OCI-LY7 (cell line): ENCODE results near the gene LZTFL1. TPM values are rescaled to one million over a fixed set of nuclear protein-coding genes. Genes with fewer than 3 reads are reported as not detected.

Source experiments
- BruUV-seq: library from RNA; stranded (reverse); fragments of 400-500 nt; replicated peaks from 2 replicates; lab custom pipeline; 2021; lab: Mats Ljungman, UMichigan
- CTCF ChIA-PET: fragments of 300-600 bp; sonication (Branson Sonifier 250); formaldehyde crosslinking; loops from one replicate; lab custom pipeline; 2022; ENCODE audit warnings: antibody characterized with exemption; ENCODE audit not compliant: unreplicated experiment; lab: Charles Lee
- POLR2A ChIA-PET: fragments of 300-600 bp; sonication (Branson Sonifier 250); formaldehyde crosslinking; loops from one replicate; lab custom pipeline; 2022; ENCODE audit warnings: antibody characterized with exemption; lab: Charles Lee
- DNase-seq: peaks from one replicate; pipeline ENCODE4 v3.0.0-alpha.2; 2015; ENCODE audit warnings: low spot score
- H2AFZ ChIP-seq: fragments of 200-600 bp; sonication (generic), shearing (Covaris generic); 2 replicates; pipeline ENCODE4 v1.6.1; 2014; ENCODE audit warnings: mild to moderate bottlenecking, antibody characterized with exemption, low read length, moderate library complexity
- H3K27ac ChIP-seq: fragments of 200-600 bp; sonication (generic); 2 replicates; pipeline ENCODE4 v1.5.1; 2014; ENCODE audit warnings: mixed run types, low read depth, mild to moderate bottlenecking, moderate library complexity, low read length, inconsistent platforms; ENCODE audit not compliant: poor library complexity, severe bottlenecking
- H3K36me3 ChIP-seq: fragments of 200-600 bp; sonication (generic); 2 replicates; pipeline ENCODE4 v1.6.1; 2014; ENCODE audit warnings: mild to moderate bottlenecking, antibody characterized with exemption, low read length, moderate library complexity, mixed read lengths; ENCODE audit not compliant: insufficient read depth
- H3K4me1 ChIP-seq: fragments of 200-600 bp; sonication (generic); 2 replicates; pipeline ENCODE4 v1.5.1; 2014; ENCODE audit warnings: mild to moderate bottlenecking, low read length; ENCODE audit not compliant: insufficient read depth, poor library complexity, severe bottlenecking
- H3K4me2 ChIP-seq: fragments of 200-600 bp; sonication (generic); 2 replicates; pipeline ENCODE4 v1.6.1; 2014; ENCODE audit warnings: mild to moderate bottlenecking, low read length
- H3K4me3 ChIP-seq: fragments of 200-600 bp; sonication (generic); 2 replicates; pipeline ENCODE4 v1.5.1; 2014; ENCODE audit warnings: mild to moderate bottlenecking, low read depth, low read length; ENCODE audit not compliant: poor library complexity, severe bottlenecking
- H3K79me2 ChIP-seq: fragments of 200-600 bp; sonication (generic); 2 replicates; pipeline ENCODE4 v1.6.1; 2016; ENCODE audit warnings: low read depth, mild to moderate bottlenecking, low read length, moderate library complexity, mixed read lengths; ENCODE audit not compliant: insufficient read depth
- H3K9me2 ChIP-seq: fragments of 200-600 bp; sonication (generic); 2 replicates; pipeline ENCODE4 v1.6.1; 2016; ENCODE audit warnings: mild to moderate bottlenecking, low read length, mixed read lengths; ENCODE audit not compliant: insufficient read depth
- H3K9me3 ChIP-seq: fragments of 200-600 bp; sonication (generic); 2 replicates; pipeline ENCODE4 v1.6.1; 2014; ENCODE audit warnings: mild to moderate bottlenecking, mixed run types, low read length, mixed read lengths
- H4K20me1 ChIP-seq: fragments of 200-600 bp; sonication (generic); 2 replicates; pipeline ENCODE4 v1.6.1; 2014; ENCODE audit warnings: mild to moderate bottlenecking, antibody characterized with exemption, low read length, moderate library complexity, mixed read lengths; ENCODE audit not compliant: insufficient read depth
- CTCF ChIP-seq: fragments of 200-600 bp; sonication (generic); conservative IDR thresholded peaks from 2 replicates; pipeline ENCODE4 v1.5.1; 2014; ENCODE audit warnings: mild to moderate bottlenecking, antibody characterized with exemption, low read length, moderate library complexity, mixed read lengths
- EZH2phosphoT487 ChIP-seq: fragments of 200-600 bp; sonication (generic); IDR thresholded peaks from 2 replicates; pipeline ENCODE4 v1.6.1; 2018; ENCODE audit warnings: low read depth, borderline replicate concordance, mild to moderate bottlenecking, mixed run types, antibody characterized with exemption, low read length, moderate library complexity, mixed read lengths
- intact Hi-C: fragments of 100-400 bp; cut with micrococcal nuclease; formaldehyde crosslinking; loops from one replicate; pipeline ENCODE4 v1.10.0; 2022; ENCODE audit not compliant: unreplicated experiment
- total RNA-seq, 2 experiments: library from RNA; depleted of rRNA in 1 of 2; stranded (reverse); fragments of >200 nt in 1 of 2; shearing (Covaris generic) in 1 of 2; gene quantifications; 2 replicates each; pipeline ENCODE4 v1.2.3, GENCODE V29; 2014 to 2022

Gene LZTFL1
- total RNA-seq, 2 experiments from 2014 or later, result 3.2 to 8.7 TPM

GRCh38 chr3:45792036-45792435 is 49.9 kb downstream of the LZTFL1 start:
- Histone ChIP-seq H4K20me1 (no peaks in the 10 kb centered on the region), H3K4me3 (no peak overlapping the region), H3K79me2 (no peaks in the 10 kb centered on the region), H3K9me3 (peaks cover 8% of the 10 kb centered on the region; the same call in 1 of the 2 replicates), H2AFZ (no peak overlapping the region), H3K4me1 (no peaks in the 10 kb centered on the region), H3K4me2 (no peak overlapping the region), H3K9me2 (no peaks in the 10 kb centered on the region), H3K27ac (no peak overlapping the region), H3K36me3 (no peaks in the 10 kb centered on the region)
- BruUV-seq, result no TSS peak
- no peak for DNase-seq
- POLR2A ChIA-PET, result no interaction called here
- CTCF ChIA-PET, result no interaction called here
- intact Hi-C loops, result no loop called here
- no peak for TF ChIP-seq CTCF

- Histone ChIP-seq H3K9me2 (no peaks in the 10 kb centered on the region), H4K20me1 (no peaks in the 10 kb centered on the region), H3K9me3 (peaks cover 8% of the 10 kb centered on the region; the same call in 1 of the 2 replicates), H3K27ac (no peak overlapping the region), H3K4me1 (no peaks in the 10 kb centered on the region), H2AFZ (no peak overlapping the region), H3K4me2 (no peak overlapping the region), H3K4me3 (no peak overlapping the region), H3K79me2 (no peaks in the 10 kb centered on the region), H3K36me3 (no peaks in the 10 kb centered on the region)
- no peak for TF ChIP-seq CTCF
- no peak for TF ChIP-seq EZH2phosphoT487
- DNase-seq, result no peak
- no TSS peak for BruUV-seq
- ChIA-PET POLR2A (no interaction called here), CTCF (no interaction called here)
- intact Hi-C loops, result no loop called here
Measured at GRCh38 chr3:45790596-45790995, 51.3 kb downstream of the LZTFL1 start.

GRCh38 chr3:45789235-45789812 is 52.6 kb downstream of the LZTFL1 start:
- H3K9me3 ChIP-seq, result peaks cover 8% of the 10 kb centered on the region; the same call in 1 of the 2 replicates
- BruUV-seq, result no TSS peak
- H3K4me1 ChIP-seq, result no peaks in the 10 kb centered on the region
- H3K79me2 ChIP-seq, result no peaks in the 10 kb centered on the region
- no peak overlapping the region for H3K4me2 ChIP-seq
- POLR2A ChIA-PET, result no interaction called here
- H4K20me1 ChIP-seq, result no peaks in the 10 kb centered on the region
- no peak overlapping the region for H3K27ac ChIP-seq
- intact Hi-C loops, result no loop called here
- no peak for TF ChIP-seq CTCF
- TF ChIP-seq EZH2phosphoT487, result no peak
- no peak for DNase-seq
- no peaks in the 10 kb centered on the region for H3K36me3 ChIP-seq
- CTCF ChIA-PET, result no interaction called here
- H2AFZ ChIP-seq, result no peak overlapping the region
- H3K4me3 ChIP-seq, result no peak overlapping the region
- H3K9me2 ChIP-seq, result no peaks in the 10 kb centered on the region
